H9 (cell line): Measurements from ENCODE around the gene MOAP1. TPM values are rescaled to one million over a fixed set of nuclear protein-coding genes. Genes with fewer than 3 reads are reported as not detected.

Experiments
- DNase-seq: peaks from one replicate; pipeline ENCODE4 v3.0.0-alpha.2; 2017
- H2AFZ ChIP-seq: one replicate; pipeline ENCODE4 v1.6.1; 2013; ENCODE audit warnings: mild to moderate bottlenecking, low read length, control low read depth, moderate library complexity
- H2AK5ac ChIP-seq: 2 replicates; pipeline ENCODE4 v1.6.1; 2013; ENCODE audit warnings: low read length, control low read depth, mixed read lengths; ENCODE audit not compliant: insufficient read length
- H2BK120ac ChIP-seq: one replicate; pipeline ENCODE4 v1.6.1; 2013; ENCODE audit warnings: low read depth, mild to moderate bottlenecking, low read length, control low read depth, inconsistent platforms; ENCODE audit not compliant: poor library complexity, severe bottlenecking
- H2BK12ac ChIP-seq: 2 replicates; pipeline ENCODE4 v1.6.1; 2013; ENCODE audit warnings: low read length, control low read depth, mixed read lengths, low read depth; ENCODE audit not compliant: insufficient read length
- H2BK15ac ChIP-seq: 2 replicates; pipeline ENCODE4 v1.6.1; 2013; ENCODE audit warnings: low read depth, low read length, control low read depth
- H2BK20ac ChIP-seq: one replicate; pipeline ENCODE4 v1.6.1; 2013; ENCODE audit warnings: low read depth, mild to moderate bottlenecking, low read length, control low read depth, inconsistent platforms; ENCODE audit not compliant: poor library complexity, severe bottlenecking
- H2BK5ac ChIP-seq: 2 replicates; pipeline ENCODE4 v1.6.1; 2013; ENCODE audit warnings: low read length, control low read depth, mixed read lengths; ENCODE audit not compliant: insufficient read length
- H3K14ac ChIP-seq: 2 replicates; pipeline ENCODE4 v1.6.1; 2013; ENCODE audit warnings: low read length, control low read depth; ENCODE audit not compliant: insufficient read depth
- H3K18ac ChIP-seq: 2 replicates; pipeline ENCODE4 v1.6.1; 2013; ENCODE audit warnings: low read depth, mild to moderate bottlenecking, mixed read lengths, low read length, control low read depth; ENCODE audit not compliant: insufficient read length
- H3K23ac ChIP-seq: 2 replicates; pipeline ENCODE4 v1.6.1; 2013; ENCODE audit warnings: low read length, control low read depth, mixed read lengths, low read depth; ENCODE audit not compliant: insufficient read length
- H3K23me2 ChIP-seq: 2 replicates; pipeline ENCODE4 v1.6.1; 2013; ENCODE audit warnings: low read depth, mild to moderate bottlenecking, mixed read lengths, low read length, control low read depth; ENCODE audit not compliant: insufficient read length, poor library complexity, severe bottlenecking
- H3K27ac ChIP-seq: 2 replicates; pipeline ENCODE4 v1.5.1; 2013; ENCODE audit warnings: low read length, control low read depth, mixed read lengths, low read depth; ENCODE audit not compliant: insufficient read length
- H3K27me3 ChIP-seq: 2 replicates; pipeline ENCODE4 v1.6.1; 2013; ENCODE audit warnings: low read length, control low read depth, inconsistent platforms; ENCODE audit not compliant: insufficient read depth
- H3K4ac ChIP-seq: 2 replicates; pipeline ENCODE4 v1.6.1; 2013; ENCODE audit warnings: low read depth, mild to moderate bottlenecking, control low read depth, inconsistent platforms, low read length, moderate library complexity
- H3K4me1 ChIP-seq: 2 replicates; pipeline ENCODE4 v1.6.1; 2013; ENCODE audit warnings: low read length, control low read depth, inconsistent platforms; ENCODE audit not compliant: insufficient read depth
- H3K4me2 ChIP-seq: 2 replicates; pipeline ENCODE4 v1.6.1; 2013; ENCODE audit warnings: low read length, control low read depth, mixed read lengths; ENCODE audit not compliant: insufficient read length, insufficient read depth
- H3K56ac ChIP-seq: 2 replicates; pipeline ENCODE4 v1.6.1; 2013; ENCODE audit warnings: low read depth, mild to moderate bottlenecking, mixed read lengths, low read length, control low read depth; ENCODE audit not compliant: insufficient read length
- H3K79me1 ChIP-seq: 2 replicates; pipeline ENCODE4 v1.6.1; 2013; ENCODE audit warnings: low read depth, mild to moderate bottlenecking, moderate library complexity, low read length, control low read depth, inconsistent platforms; ENCODE audit not compliant: insufficient read depth, poor library complexity, severe bottlenecking
- H3K79me2 ChIP-seq: 2 replicates; pipeline ENCODE4 v1.6.1; 2013; ENCODE audit warnings: low read length, control low read depth, inconsistent platforms; ENCODE audit not compliant: insufficient read depth
- H3K9ac ChIP-seq: 2 replicates; pipeline ENCODE4 v1.6.1; 2013; ENCODE audit warnings: low read length, control low read depth, mixed read lengths; ENCODE audit not compliant: insufficient read length; ENCODE audit errors: extremely low read depth
- H3K9me3 ChIP-seq: one replicate; pipeline ENCODE4 v1.6.1; 2013; ENCODE audit warnings: low read depth, low read length, inconsistent platforms; ENCODE audit not compliant: control insufficient read depth
- H3T11ph ChIP-seq: one replicate; pipeline ENCODE4 v1.6.1; 2013; ENCODE audit warnings: mild to moderate bottlenecking, low read length, control low read depth, inconsistent platforms
- H4K20me1 ChIP-seq: one replicate; pipeline ENCODE4 v1.6.1; 2013; ENCODE audit not compliant: control insufficient read depth, insufficient read length, insufficient read depth
- H4K5ac ChIP-seq: 2 replicates; pipeline ENCODE4 v1.6.1; 2013; ENCODE audit warnings: low read depth, mild to moderate bottlenecking, mixed read lengths, low read length, control low read depth; ENCODE audit not compliant: insufficient read length
- H4K8ac ChIP-seq: replicated peaks from 2 replicates; pipeline ENCODE4 v1.6.1; 2013; ENCODE audit warnings: low read length, control low read depth, mixed read lengths, low read depth; ENCODE audit not compliant: insufficient read length
- H4K91ac ChIP-seq: 2 replicates; pipeline ENCODE4 v1.6.1; 2013; ENCODE audit warnings: low read depth, mild to moderate bottlenecking, moderate library complexity, mixed read lengths, low read length, control low read depth; ENCODE audit not compliant: insufficient read length
- H3K27ac Mint-ChIP-seq, 3 experiments: 2 replicates in 2 of 3; 3 replicates in 1 of 3; pipeline ENCODE4 v1.8.0; 2020 to 2021; ENCODE audit warnings: mixed read lengths in 3 of 3, mild to moderate bottlenecking in 1 of 3, moderate library complexity in 1 of 3
- H3K27me3 Mint-ChIP-seq: 2 replicates; pipeline ENCODE4 v1.8.0; 2021; ENCODE audit warnings: low read depth, mild to moderate bottlenecking, moderate library complexity, mixed read lengths
- H3K36me3 Mint-ChIP-seq, 3 experiments: 2 replicates in 2 of 3; 3 replicates in 1 of 3; pipeline ENCODE4 v1.8.0; 2020 to 2021; ENCODE audit warnings: low read depth in 3 of 3, mixed read lengths in 3 of 3; ENCODE audit not compliant: insufficient read depth in 1 of 3
- H3K4me1 Mint-ChIP-seq, 2 experiments: 2 replicates each; pipeline ENCODE4 v1.8.0; 2020; ENCODE audit warnings: mixed read lengths in 2 of 2
- H3K4me3 Mint-ChIP-seq, 2 experiments: 2 replicates in 1 of 2; 3 replicates in 1 of 2; pipeline ENCODE4 v1.8.0; 2020 to 2021; ENCODE audit warnings: mild to moderate bottlenecking in 2 of 2, mixed read lengths in 2 of 2, moderate library complexity in 1 of 2
- H3K9me3 Mint-ChIP-seq, 2 experiments: 2 replicates in 1 of 2; 3 replicates in 1 of 2; pipeline ENCODE4 v1.8.0; 2020; ENCODE audit warnings: mild to moderate bottlenecking in 2 of 2, mixed read lengths in 2 of 2, moderate library complexity in 1 of 2
- CTCF ChIP-seq: fragments of 200-600 bp; sonication (generic); conservative IDR thresholded peaks from 3 replicates; pipeline ENCODE4 v1.8.0; 2021; ENCODE audit warnings: antibody characterized with exemption, mild to moderate bottlenecking
- WGBS: extraction: QIAGEN DNeasy Blood & Tissue Kit; methylation state at CpG from one replicate; pipeline ENCODE4 v1.1.7; 2013; ENCODE audit warnings: missing lambda C conversion rate, low lambda C conversion rate, mixed read lengths; ENCODE audit not compliant: insufficient read length; ENCODE audit errors: extremely low coverage; 5-methylcytosine and 5-hydroxymethylcytosine counted together
- total RNA-seq: library from RNA; stranded (reverse); gene quantifications from 2 replicates; pipeline ENCODE4 v1.2.1, GENCODE V29; 2021

Gene MOAP1
- total RNA-seq, 1 experiment from 2014 or later, result 13.6 TPM

- no peak overlapping the region for H2AFZ ChIP-seq
- peaks cover 5 to 8% of the 10 kb centered on the region in 2 experiments for H3K4me1 Mint-ChIP-seq
These were observed 48.7 kb downstream of the MOAP1 start for GRCh38 chr14:93136009-93136408.

More at GRCh38 chr14:93136009-93136408, 48.7 kb downstream of the MOAP1 start:
- Histone ChIP-seq H2BK120ac (no peak overlapping the region), H3K79me2 (no peaks in the 10 kb centered on the region), H3K9ac (no peak overlapping the region), H2BK15ac (no peak overlapping the region), H3K4me2 (no peak overlapping the region), H4K20me1 (no peaks in the 10 kb centered on the region), H3K23me2 (no peaks in the 10 kb centered on the region), H3K27ac (no peak overlapping the region), H2BK5ac (no peak overlapping the region), H3K56ac (no peak overlapping the region), H3K23ac (no peak overlapping the region), H2BK20ac (no peak overlapping the region), H3K79me1 (no peaks in the 10 kb centered on the region), H2AK5ac (no peak overlapping the region), H3K27me3 (no peaks in the 10 kb centered on the region), H4K91ac (no peak overlapping the region), H3K9me3 (no peaks in the 10 kb centered on the region), H4K5ac (no peak overlapping the region), H2BK12ac (no peak overlapping the region), H3K18ac (no peak overlapping the region), H3T11ph (no peak overlapping the region), H3K4me1 (no peaks in the 10 kb centered on the region), H4K8ac (no peak overlapping the region), H3K4ac (no peak overlapping the region), H3K14ac (no peak overlapping the region)
- Mint-ChIP-seq H3K27me3 (peaks cover 4% of the 10 kb centered on the region; the same call in 1 of the 2 replicates), H3K4me3 (no peak overlapping the region), H3K9me3 (no peaks in the 10 kb centered on the region), H3K27ac (peak overlapping the region in 2 of 3 experiments; percentile 39 to 72; a peak in 1 of 7 replicates), H3K36me3 (no peaks in the 10 kb centered on the region)
- no peak for DNase-seq
- TF ChIP-seq CTCF, result no peak
- WGBS, result no CpG with 5 or more reads among the region's 8 CpGs
